ENCODE measurements around the gene HES6.

Gene HES6

GRCh38 chr2:238239863-238240756 lies at the start of gene HES6:
Gene HES6, minus strand, starts transcription at chr2:238240038. Its CDS starts 133 bp downstream, at chr2:238239905.
- DNase-seq (ENCODE audit: low read depth, low spot score), result no peak

- DNase-seq (ENCODE audit: low read depth, low spot score), result no peak
These were observed 49.7 kb upstream of the HES6 start for GRCh38 chr2:238289574-238289973.

GRCh38 chr2:238288650-238289573 lies 49.1 kb upstream of the HES6 start:
- DNase-seq (ENCODE audit: low read depth, low spot score), result peak; percentile 98

GRCh38 chr2:238287737-238288649 lies 48.2 kb upstream of the HES6 start, which contains the start of gene PER2:
Gene PER2, minus strand, starts transcription at chr2:238288610. Its CDS starts 10,674 bp downstream, at chr2:238277936.
- DNase-seq (ENCODE audit: low read depth, low spot score), result no peak

GRCh38 chr2:238286987-238287736 lies 47.3 kb upstream of the HES6 start:
- DNase-seq (ENCODE audit: low read depth, low spot score), result no peak

- DNase-seq (ENCODE audit: low read depth, low spot score), result no peak
These were observed 46.7 kb upstream of the HES6 start for GRCh38 chr2:238286551-238286950.

- DNase-seq (ENCODE audit: low read depth, low spot score), result no peak
These were observed 46.3 kb upstream of the HES6 start for GRCh38 chr2:238286095-238286494.

- no peak for DNase-seq (ENCODE audit: low read depth, low spot score)
These were observed 45.8 kb upstream of the HES6 start for GRCh38 chr2:238285653-238286082.

- DNase-seq (ENCODE audit: low read depth, low spot score), result no peak
These were observed 45.1 kb upstream of the HES6 start for GRCh38 chr2:238284802-238285515.

- DNase-seq (ENCODE audit: low read depth, low spot score), result no peak
These were observed 43.3 kb upstream of the HES6 start for GRCh38 chr2:238282861-238283738.

GRCh38 chr2:238281826-238282480 lies 42.1 kb upstream of the HES6 start:
- DNase-seq (ENCODE audit: low read depth, low spot score), result no peak

GRCh38 chr2:238280083-238280825 lies 40.4 kb upstream of the HES6 start:
- DNase-seq (ENCODE audit: low read depth, low spot score), result no peak

- DNase-seq (ENCODE audit: low read depth, low spot score), result no peak
These were observed 39.5 kb upstream of the HES6 start for GRCh38 chr2:238279324-238279682.

GRCh38 chr2:238278626-238279323 lies 38.9 kb upstream of the HES6 start:
- DNase-seq (ENCODE audit: low read depth, low spot score), result no peak

- no peak for DNase-seq (ENCODE audit: low read depth, low spot score)
These were observed 37.9 kb upstream of the HES6 start for GRCh38 chr2:238277695-238278094.

GRCh38 chr2:238274152-238274865 lies 34.5 kb upstream of the HES6 start:
- no peak for DNase-seq (ENCODE audit: low read depth, low spot score)

All from iPS DF 19.7 (cell line).